SK-N-SH treated with all-trans-retinoic acid at 6 μM for 48 hours (cell line): ENCODE results near the gene IP6K3.

Source experiments
- ATAC-seq: fragments of 200-7000 bp; cut with Tn5 transposase; 3 replicates; pipeline ENCODE4 v1.9.1; 2020; ENCODE audit warnings: mild to moderate bottlenecking, moderate library complexity
- ARNTL ChIP-seq: fragments of 450-650 bp; formaldehyde crosslinking; IDR thresholded peaks from 2 replicates; pipeline ENCODE4 v1.5.0; 2020; ENCODE audit warnings: low read depth, mild to moderate bottlenecking, moderate library complexity, borderline replicate concordance
- BACH2 ChIP-seq: fragments of 250-450 bp; sonication (Bioruptor Pico); IDR thresholded peaks from 2 replicates; pipeline ENCODE4 v1.9.0; 2021; ENCODE audit warnings: mild to moderate bottlenecking, borderline replicate concordance
- CREB5 ChIP-seq: fragments of 250-450 bp; sonication (Bioruptor Pico); IDR thresholded peaks from 2 replicates; pipeline ENCODE4 v1.5.1; 2020; ENCODE audit warnings: low read depth, mild to moderate bottlenecking, moderate library complexity
- CSDC2 ChIP-seq: fragments of 250-450 bp; sonication (Bioruptor Pico); IDR thresholded peaks from 2 replicates; pipeline ENCODE4 v1.5.0; 2020; ENCODE audit warnings: mild to moderate bottlenecking, moderate library complexity
- ESRRG ChIP-seq: fragments of 250-450 bp; sonication (Bioruptor Pico); IDR thresholded peaks from 2 replicates; pipeline ENCODE4 v1.6.1; 2021; ENCODE audit warnings: mild to moderate bottlenecking
- GLIS3 ChIP-seq: fragments of 250-450 bp; sonication (Bioruptor Pico); IDR thresholded peaks from 2 replicates; pipeline ENCODE4 v1.5.0; 2020; ENCODE audit warnings: mild to moderate bottlenecking, moderate library complexity
- ISL1 ChIP-seq: fragments of 250-450 bp; sonication (Bioruptor Pico); IDR thresholded peaks from 2 replicates; pipeline ENCODE4 v2.1.2; 2022; ENCODE audit warnings: mild to moderate bottlenecking, moderate library complexity
- OSR1 ChIP-seq: fragments of 250-450 bp; sonication (Bioruptor Pico); IDR thresholded peaks from 2 replicates; pipeline ENCODE4 v1.8.0; 2022; ENCODE audit warnings: moderate library complexity, mild to moderate bottlenecking, inconsistent platforms
- POU6F1 ChIP-seq: fragments of 250-450 bp; sonication (Bioruptor Pico); IDR thresholded peaks from 2 replicates; pipeline ENCODE4 v1.8.0; 2021; ENCODE audit warnings: low read depth, mild to moderate bottlenecking, moderate library complexity, borderline replicate concordance
- PPARA ChIP-seq: fragments of 250-450 bp; sonication (Bioruptor Pico); IDR thresholded peaks from 2 replicates; pipeline ENCODE4 v1.5.0; 2020; ENCODE audit warnings: mild to moderate bottlenecking, borderline replicate concordance
- RARB ChIP-seq: fragments of 250-450 bp; sonication (Bioruptor Pico); IDR thresholded peaks from 2 replicates; pipeline ENCODE4 v1.8.0; 2021; ENCODE audit warnings: mild to moderate bottlenecking, moderate library complexity
- SNAI2 ChIP-seq: fragments of 250-450 bp; sonication (Bioruptor Pico); IDR thresholded peaks from 2 replicates; pipeline ENCODE4 v1.5.0; 2020; ENCODE audit warnings: mild to moderate bottlenecking, moderate library complexity
- TCF4 ChIP-seq: fragments of 250-450 bp; sonication (Bioruptor Pico); IDR thresholded peaks from 2 replicates; pipeline ENCODE4 v1.8.0; 2021; ENCODE audit warnings: mild to moderate bottlenecking, moderate library complexity, borderline replicate concordance
- TOX ChIP-seq: fragments of 250-450 bp; sonication (Bioruptor Pico); IDR thresholded peaks from 2 replicates; pipeline ENCODE4 v1.8.0; 2021; ENCODE audit warnings: mild to moderate bottlenecking, moderate library complexity, borderline replicate concordance
- ZC3H10 ChIP-seq: fragments of 250-450 bp; sonication (Bioruptor Pico); IDR thresholded peaks from 2 replicates; pipeline ENCODE4 v1.5.1; 2021; ENCODE audit warnings: mild to moderate bottlenecking, moderate library complexity
- ZFP3 ChIP-seq: fragments of 250-450 bp; sonication (Bioruptor Pico); IDR thresholded peaks from 2 replicates; pipeline ENCODE4 v1.5.0; 2020; ENCODE audit warnings: mild to moderate bottlenecking, moderate library complexity
- ZFP30 ChIP-seq: fragments of 450-650 bp; formaldehyde crosslinking; IDR thresholded peaks from 2 replicates; pipeline ENCODE4 v1.5.0; 2022; ENCODE audit warnings: mild to moderate bottlenecking, moderate library complexity
- ZNF565 ChIP-seq: fragments of 450-650 bp; formaldehyde crosslinking; conservative IDR thresholded peaks from 2 replicates; pipeline ENCODE4 v1.5.0; 2020; ENCODE audit warnings: low read depth, mild to moderate bottlenecking, moderate library complexity
- ZNF8 ChIP-seq: fragments of 450-650 bp; formaldehyde crosslinking; IDR thresholded peaks from 2 replicates; pipeline ENCODE4 v1.5.0; 2020; ENCODE audit warnings: mild to moderate bottlenecking, moderate library complexity
- TF ChIP-seq, protein P1 (sequence below): fragments of 250-450 bp; sonication (Bioruptor Pico); IDR thresholded peaks from 2 replicates; pipeline ENCODE4 v1.8.0; 2020; ENCODE audit warnings: mild to moderate bottlenecking, moderate library complexity, borderline replicate concordance
- TF ChIP-seq, protein P2 (sequence below): fragments of 250-450 bp; sonication (Bioruptor Pico); IDR thresholded peaks from 2 replicates; pipeline ENCODE4 v1.5.0; 2020; ENCODE audit warnings: mild to moderate bottlenecking, moderate library complexity

Gene IP6K3

DNA sequence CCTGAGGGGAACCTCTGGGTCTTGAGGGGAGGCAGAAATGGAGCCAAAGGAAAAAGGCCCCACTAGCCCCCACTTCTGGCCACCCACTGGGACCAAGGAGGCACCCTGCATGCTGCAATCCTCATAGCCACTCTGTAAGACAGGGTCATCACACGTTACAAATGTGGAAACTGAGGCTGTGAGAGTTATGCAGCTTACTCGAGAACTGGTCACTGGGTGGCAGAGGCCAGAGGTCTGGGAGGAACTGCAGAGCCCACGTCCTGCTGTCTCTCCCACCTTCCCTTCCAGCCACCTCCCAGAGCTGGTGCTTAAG lies 24.1 kb upstream of the IP6K3 start:
- no peak for ATAC-seq
- TF ChIP-seq, protein P1, sequence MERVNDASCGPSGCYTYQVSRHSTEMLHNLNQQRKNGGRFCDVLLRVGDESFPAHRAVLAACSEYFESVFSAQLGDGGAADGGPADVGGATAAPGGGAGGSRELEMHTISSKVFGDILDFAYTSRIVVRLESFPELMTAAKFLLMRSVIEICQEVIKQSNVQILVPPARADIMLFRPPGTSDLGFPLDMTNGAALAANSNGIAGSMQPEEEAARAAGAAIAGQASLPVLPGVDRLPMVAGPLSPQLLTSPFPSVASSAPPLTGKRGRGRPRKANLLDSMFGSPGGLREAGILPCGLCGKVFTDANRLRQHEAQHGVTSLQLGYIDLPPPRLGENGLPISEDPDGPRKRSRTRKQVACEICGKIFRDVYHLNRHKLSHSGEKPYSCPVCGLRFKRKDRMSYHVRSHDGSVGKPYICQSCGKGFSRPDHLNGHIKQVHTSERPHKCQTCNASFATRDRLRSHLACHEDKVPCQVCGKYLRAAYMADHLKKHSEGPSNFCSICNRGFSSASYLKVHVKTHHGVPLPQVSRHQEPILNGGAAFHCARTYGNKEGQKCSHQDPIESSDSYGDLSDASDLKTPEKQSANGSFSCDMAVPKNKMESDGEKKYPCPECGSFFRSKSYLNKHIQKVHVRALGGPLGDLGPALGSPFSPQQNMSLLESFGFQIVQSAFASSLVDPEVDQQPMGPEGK (CRISPR knock-in tag) = no peak
- no peak for TF ChIP-seq ESRRG (CRISPR knock-in tag)
- no peak for TF ChIP-seq SNAI2 (CRISPR knock-in tag)
- TF ChIP-seq OSR1 (CRISPR knock-in tag) = no peak
- TF ChIP-seq ZFP3 (CRISPR knock-in tag) = no peak
- no peak for TF ChIP-seq ZC3H10 (CRISPR knock-in tag)
- TF ChIP-seq TOX (CRISPR knock-in tag) = no peak
- no peak for TF ChIP-seq ISL1 (CRISPR knock-in tag)
- no peak for TF ChIP-seq TCF4
- TF ChIP-seq CSDC2 (CRISPR knock-in tag) = no peak
- no peak for TF ChIP-seq GLIS3 (CRISPR knock-in tag)
- no peak for TF ChIP-seq CREB5 (CRISPR knock-in tag)
- no peak for TF ChIP-seq BACH2 (CRISPR knock-in tag)

DNA sequence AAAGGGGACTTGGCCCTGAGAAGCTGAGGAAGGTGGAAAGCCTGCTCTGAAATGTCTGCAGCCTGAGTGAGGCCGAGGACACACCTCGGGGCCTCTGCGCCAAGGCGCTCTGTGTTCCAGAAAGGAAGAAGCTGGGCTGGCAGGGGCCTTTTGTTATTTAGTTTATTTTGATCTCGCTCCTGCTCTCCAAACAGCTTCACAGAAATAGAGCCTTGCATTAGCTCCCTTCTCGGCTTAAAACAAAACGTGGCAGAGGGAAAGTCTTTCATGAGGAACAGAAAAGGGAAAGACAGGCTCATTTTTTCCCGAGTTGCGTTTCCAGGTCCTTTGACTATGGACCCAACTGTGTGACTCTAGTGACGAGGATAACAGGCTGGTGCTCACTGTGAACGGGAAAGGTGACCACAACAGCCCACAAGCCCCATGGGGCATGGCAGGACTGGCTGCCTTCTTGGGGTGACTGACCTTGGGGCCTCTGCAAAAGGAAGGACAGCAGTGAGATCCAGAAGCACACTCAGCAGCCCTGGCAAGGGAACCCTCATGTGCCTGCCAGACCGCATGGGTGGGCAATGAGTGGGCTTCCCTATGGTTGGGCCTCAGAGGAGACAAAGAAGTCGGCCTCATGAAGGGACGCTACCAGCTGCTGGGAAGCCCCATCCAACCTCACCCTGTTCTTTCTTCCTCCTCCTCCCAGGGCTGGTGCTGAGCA lies 23.6 kb upstream of the IP6K3 start:
- TF ChIP-seq ZNF8 (no peak), GLIS3 (CRISPR knock-in tag) (0 out of 2 replicates have a peak, but pooled peaks have one; percentile 14), ZFP3 (CRISPR knock-in tag) (no peak), POU6F1 (CRISPR knock-in tag) (no peak), ARNTL (CRISPR knock-in tag) (no peak), CREB5 (CRISPR knock-in tag) (no peak)
- TF ChIP-seq, protein P1 (CRISPR knock-in tag) = no peak
- TF ChIP-seq, all 23 proteins: peak for 1
- no peak for ATAC-seq

- no peak for ATAC-seq
- TF ChIP-seq ISL1 (CRISPR knock-in tag) = no peak
- no peak for TF ChIP-seq ESRRG (CRISPR knock-in tag)
- no peak for TF ChIP-seq RARB (CRISPR knock-in tag)
- no peak for TF ChIP-seq TCF4
- no peak for TF ChIP-seq CREB5 (CRISPR knock-in tag)
- TF ChIP-seq TOX (CRISPR knock-in tag) = no peak
- TF ChIP-seq PPARA (CRISPR knock-in tag) = no peak
- no peak for TF ChIP-seq OSR1 (CRISPR knock-in tag)
- TF ChIP-seq ZNF8 = no peak
- TF ChIP-seq, protein P2, sequence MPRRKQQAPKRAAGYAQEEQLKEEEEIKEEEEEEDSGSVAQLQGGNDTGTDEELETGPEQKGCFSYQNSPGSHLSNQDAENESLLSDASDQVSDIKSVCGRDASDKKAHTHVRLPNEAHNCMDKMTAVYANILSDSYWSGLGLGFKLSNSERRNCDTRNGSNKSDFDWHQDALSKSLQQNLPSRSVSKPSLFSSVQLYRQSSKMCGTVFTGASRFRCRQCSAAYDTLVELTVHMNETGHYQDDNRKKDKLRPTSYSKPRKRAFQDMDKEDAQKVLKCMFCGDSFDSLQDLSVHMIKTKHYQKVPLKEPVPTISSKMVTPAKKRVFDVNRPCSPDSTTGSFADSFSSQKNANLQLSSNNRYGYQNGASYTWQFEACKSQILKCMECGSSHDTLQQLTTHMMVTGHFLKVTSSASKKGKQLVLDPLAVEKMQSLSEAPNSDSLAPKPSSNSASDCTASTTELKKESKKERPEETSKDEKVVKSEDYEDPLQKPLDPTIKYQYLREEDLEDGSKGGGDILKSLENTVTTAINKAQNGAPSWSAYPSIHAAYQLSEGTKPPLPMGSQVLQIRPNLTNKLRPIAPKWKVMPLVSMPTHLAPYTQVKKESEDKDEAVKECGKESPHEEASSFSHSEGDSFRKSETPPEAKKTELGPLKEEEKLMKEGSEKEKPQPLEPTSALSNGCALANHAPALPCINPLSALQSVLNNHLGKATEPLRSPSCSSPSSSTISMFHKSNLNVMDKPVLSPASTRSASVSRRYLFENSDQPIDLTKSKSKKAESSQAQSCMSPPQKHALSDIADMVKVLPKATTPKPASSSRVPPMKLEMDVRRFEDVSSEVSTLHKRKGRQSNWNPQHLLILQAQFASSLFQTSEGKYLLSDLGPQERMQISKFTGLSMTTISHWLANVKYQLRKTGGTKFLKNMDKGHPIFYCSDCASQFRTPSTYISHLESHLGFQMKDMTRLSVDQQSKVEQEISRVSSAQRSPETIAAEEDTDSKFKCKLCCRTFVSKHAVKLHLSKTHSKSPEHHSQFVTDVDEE (CRISPR knock-in tag) = no peak
- no peak for TF ChIP-seq BACH2 (CRISPR knock-in tag)
- no peak for TF ChIP-seq ZFP30 (CRISPR knock-in tag)
- TF ChIP-seq, protein P1 (CRISPR knock-in tag) = no peak
- no peak for TF ChIP-seq ARNTL (CRISPR knock-in tag)
- no peak for TF ChIP-seq SNAI2 (CRISPR knock-in tag)
- TF ChIP-seq ZNF565 (CRISPR knock-in tag) = no peak
- no peak for TF ChIP-seq CSDC2 (CRISPR knock-in tag)
- TF ChIP-seq ZC3H10 (CRISPR knock-in tag) = no peak
Measured at GRCh38 chr6:33769248-33769821, 22.6 kb upstream of the IP6K3 start.
